ENCODE data around the gene CDC25C.
A peak's percentile ranks its signal among the peaks of the same experiment; 100 is the strongest.

- no peak for TF ChIP-seq SMC3 (conservative IDR thresholded peaks at IDR 0.05; ENCODE audit: insufficient read depth, low read depth, low read length)
- no peak for TF ChIP-seq ZNF311 (CRISPR knock-in tag; IDR thresholded peaks at IDR 0.05)
- no peak for TF ChIP-seq E4F1 (CRISPR knock-in tag; IDR thresholded peaks at IDR 0.05; ENCODE audit: borderline replicate concordance)
- TF ChIP-seq PML (IDR thresholded peaks at IDR 0.05; ENCODE audit: low read length), result no peak
- no peak for TF ChIP-seq ZNF639 (CRISPR knock-in tag; conservative IDR thresholded peaks at IDR 0.05 in 1 of 2, IDR thresholded peaks at IDR 0.05 in 1 of 2)
- peak; percentile 24; the same call in 1 of the 2 replicates for TF ChIP-seq POLR2AphosphoS5 (IDR thresholded peaks at IDR 0.05; ENCODE audit: control insufficient read depth, insufficient read depth, low read depth, low read length)
Observed at GRCh38 chr5:138275379-138275782, 56.2 kb downstream of the CDC25C start.

Data from K562 (cell line).